ENCODE results near the gene FUCA1.

- TF ChIP-seq EP300 (conservative IDR thresholded peaks at IDR 0.05; ENCODE audit: poor library complexity, severe bottlenecking) (no peak), CTCF (IDR thresholded peaks at IDR 0.05; ENCODE audit: poor library complexity, severe bottlenecking) (no peak), EZH2 (IDR thresholded peaks at IDR 0.05; ENCODE audit: borderline replicate concordance, insufficient read depth, low read length, poor library complexity, severe bottlenecking) (no peak), POLR2AphosphoS5 (IDR thresholded peaks at IDR 0.05) (no peak), TAF1 (IDR thresholded peaks at IDR 0.05; ENCODE audit: low read depth) (no peak), REST (IDR thresholded peaks at IDR 0.05; ENCODE audit: borderline replicate concordance) (no peak), MXI1 (conservative IDR thresholded peaks at IDR 0.05; ENCODE audit: poor library complexity, severe bottlenecking) (no peak), RAD21 (conservative IDR thresholded peaks at IDR 0.05) (no peak), SMC3 (conservative IDR thresholded peaks at IDR 0.05; ENCODE audit: poor library complexity) (no peak)
Measured at GRCh38 chr1:23865543-23865930, 2.6 kb downstream of the FUCA1 start.
